Subcutaneous adipose tissue (tissue), 4 donors: ENCODE data around the gene FOXL3. TPM values are rescaled to one million over a fixed set of nuclear protein-coding genes. Genes with fewer than 3 reads are reported as not detected.

ENCODE experiments used
- total RNA-seq, 4 donors: library from RNA; depleted of rRNA; stranded (reverse); fragments of >200 nt; gene quantifications; one replicate each; pipeline ENCODE4 v1.1.0, GENCODE V29; 2016
- TF ChIP-seq, protein P1 (sequence below): fragments of 450-650 bp; IDR thresholded peaks from one replicate; pipeline ENCODE4 v1.5.1; 2016; ENCODE audit warnings: low read depth, mild to moderate bottlenecking, control low read depth, antibody characterized with exemption, moderate library complexity

FOXL3 gene
- total RNA-seq, 4 donors from 2014 or later, result not detected

DNA sequence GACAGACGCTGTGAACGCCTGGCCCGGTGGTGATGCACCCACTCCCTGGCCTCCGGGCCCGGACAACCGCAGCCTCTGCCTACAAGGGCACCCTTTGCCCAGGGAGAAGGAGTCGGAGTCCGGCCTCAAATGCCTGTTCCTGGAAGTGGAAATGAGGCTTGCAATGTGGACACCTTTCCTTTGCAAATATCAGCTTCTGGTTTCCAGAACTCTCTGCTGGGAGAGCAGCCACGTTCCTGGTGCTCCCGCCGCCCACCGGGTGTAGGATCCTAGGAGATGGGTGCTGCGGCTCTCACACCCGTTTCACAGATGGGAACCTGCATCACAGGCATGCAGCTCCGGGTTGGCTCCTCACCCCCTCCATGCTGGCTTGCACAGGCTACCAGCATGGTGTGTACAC, 2.9 kb downstream of the FOXL3 start:
- TF ChIP-seq, protein P1, sequence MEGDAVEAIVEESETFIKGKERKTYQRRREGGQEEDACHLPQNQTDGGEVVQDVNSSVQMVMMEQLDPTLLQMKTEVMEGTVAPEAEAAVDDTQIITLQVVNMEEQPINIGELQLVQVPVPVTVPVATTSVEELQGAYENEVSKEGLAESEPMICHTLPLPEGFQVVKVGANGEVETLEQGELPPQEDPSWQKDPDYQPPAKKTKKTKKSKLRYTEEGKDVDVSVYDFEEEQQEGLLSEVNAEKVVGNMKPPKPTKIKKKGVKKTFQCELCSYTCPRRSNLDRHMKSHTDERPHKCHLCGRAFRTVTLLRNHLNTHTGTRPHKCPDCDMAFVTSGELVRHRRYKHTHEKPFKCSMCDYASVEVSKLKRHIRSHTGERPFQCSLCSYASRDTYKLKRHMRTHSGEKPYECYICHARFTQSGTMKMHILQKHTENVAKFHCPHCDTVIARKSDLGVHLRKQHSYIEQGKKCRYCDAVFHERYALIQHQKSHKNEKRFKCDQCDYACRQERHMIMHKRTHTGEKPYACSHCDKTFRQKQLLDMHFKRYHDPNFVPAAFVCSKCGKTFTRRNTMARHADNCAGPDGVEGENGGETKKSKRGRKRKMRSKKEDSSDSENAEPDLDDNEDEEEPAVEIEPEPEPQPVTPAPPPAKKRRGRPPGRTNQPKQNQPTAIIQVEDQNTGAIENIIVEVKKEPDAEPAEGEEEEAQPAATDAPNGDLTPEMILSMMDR, result no peak

- TF ChIP-seq, protein P1, result no peak
Observed at GRCh38 chr7:293681-294439, 3.9 kb downstream of the FOXL3 start.

DNA sequence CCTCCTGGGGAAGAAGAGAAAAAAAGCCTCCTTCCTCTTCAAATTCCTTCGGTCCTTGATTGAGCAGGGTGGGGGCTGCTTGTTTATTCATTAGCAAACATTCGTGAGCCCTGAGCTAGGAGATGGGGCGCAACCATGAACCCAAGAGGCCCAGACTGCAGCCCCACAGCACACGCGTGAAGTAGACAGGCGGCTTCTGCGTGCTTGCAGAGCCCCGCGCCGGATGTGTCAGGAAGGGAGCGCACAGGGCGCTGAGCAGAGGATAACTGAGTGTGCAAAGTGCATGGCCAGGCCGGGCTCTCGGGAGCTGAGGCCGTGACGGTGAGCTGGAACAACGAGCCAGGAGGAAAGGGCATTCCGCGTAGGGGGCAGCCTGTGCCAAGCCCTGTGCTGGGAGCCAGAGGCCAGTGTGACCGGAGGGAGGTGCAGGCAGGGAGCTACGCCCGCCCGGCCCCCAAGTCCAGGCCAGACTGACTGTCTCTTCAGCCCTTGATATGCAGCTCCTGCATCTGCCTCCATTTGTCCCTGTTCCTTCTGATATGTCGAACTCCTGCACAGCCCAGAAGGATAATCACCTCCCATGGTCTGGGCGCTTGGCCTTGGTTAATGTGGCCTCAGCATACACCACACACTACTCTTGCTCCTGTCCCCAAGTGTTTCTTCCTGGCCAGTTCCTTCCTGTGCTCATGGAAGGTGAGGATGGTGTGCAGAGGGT, 4.6 kb downstream of the FOXL3 start:
- TF ChIP-seq, protein P1, result no peak

- TF ChIP-seq, protein P1, result no peak
Observed at GRCh38 chr7:295155-296154, 5.5 kb downstream of the FOXL3 start.

DNA sequence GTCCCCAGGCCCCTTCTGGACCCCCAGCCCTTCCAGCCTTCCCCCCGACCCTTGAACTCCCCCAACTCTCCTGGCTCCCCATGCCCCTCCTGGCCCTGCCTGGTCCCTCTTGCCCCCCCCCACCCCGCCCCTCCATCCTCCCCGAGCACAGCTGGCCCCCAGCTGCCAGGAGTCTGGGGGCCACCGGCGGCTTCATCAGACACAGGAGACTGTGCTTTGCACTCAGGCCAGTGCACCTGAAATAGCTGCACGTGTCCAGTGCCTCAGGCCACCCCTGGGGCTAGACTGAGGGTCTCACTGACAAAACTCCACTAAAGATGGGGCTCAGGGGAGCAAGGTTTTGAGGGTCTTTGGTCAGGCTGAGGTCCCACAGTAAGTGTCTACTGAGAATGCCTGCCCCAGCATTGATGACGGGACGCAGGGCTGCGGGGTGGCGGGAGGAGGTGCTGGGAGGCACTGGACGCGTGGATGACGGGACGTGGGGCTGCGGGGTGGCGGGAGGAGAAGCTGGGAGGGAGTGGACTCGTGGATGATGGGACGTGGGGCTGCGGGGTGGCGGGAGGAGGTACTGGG, 6.5 kb downstream of the FOXL3 start:
- TF ChIP-seq, protein P1, result no peak

DNA sequence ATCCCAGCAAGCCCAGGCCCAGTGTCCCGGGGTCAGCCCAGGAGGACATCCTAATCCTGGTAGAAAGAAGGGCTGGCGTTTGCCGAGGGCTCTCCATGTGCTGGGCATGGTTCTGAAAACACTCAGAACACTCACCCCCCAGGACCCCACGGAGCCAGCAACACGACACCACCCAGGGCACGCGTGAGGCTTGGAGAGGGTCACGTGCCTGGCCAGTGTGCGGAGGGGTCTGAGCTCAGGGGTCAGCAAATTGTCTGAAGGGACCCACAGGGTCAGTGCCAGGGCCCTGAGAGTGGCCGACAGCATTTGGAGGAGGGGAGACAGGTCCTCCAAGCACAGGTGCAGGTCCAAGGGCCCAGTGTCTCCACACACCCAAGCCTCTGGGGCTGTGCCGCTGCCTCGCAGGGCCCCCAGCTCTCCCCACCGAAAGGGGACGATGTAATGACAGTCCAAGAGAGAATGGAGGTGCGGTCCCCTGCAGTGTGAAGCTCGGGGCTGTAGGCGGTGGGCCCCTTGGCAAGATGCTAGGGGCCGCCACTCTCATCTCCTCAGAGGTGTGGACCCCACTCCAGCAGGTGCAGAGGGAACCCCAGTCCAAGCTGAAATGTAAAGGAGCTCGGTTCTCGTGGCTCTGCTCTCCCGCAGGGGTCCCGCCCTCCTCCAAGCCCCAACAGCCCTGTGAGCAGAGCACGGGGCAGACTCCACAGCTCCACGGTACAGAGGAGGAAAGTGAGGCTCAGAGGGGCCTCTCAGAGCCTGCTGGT, 7.8 kb downstream of the FOXL3 start:
- TF ChIP-seq, protein P1, result no peak
